Glutamatergic neuron (in vitro differentiated cells): ENCODE results near the gene AQP7. TPM values are rescaled to one million over a fixed set of nuclear protein-coding genes. Genes with fewer than 3 reads are reported as not detected.
"Not testable (repeated sequence)": the region's sequence is repeated elsewhere in the genome, so short reads cannot be mapped to it uniquely, and the experiment has no call there.

ENCODE experiments used
- DNase-seq: peaks from one replicate; pipeline ENCODE4 v3.0.0; 2022
- H3K27ac Mint-ChIP-seq: one replicate; pipeline ENCODE4 v1.8.0; 2020; ENCODE audit warnings: mild to moderate bottlenecking, mixed read lengths, inconsistent platforms; ENCODE audit not compliant: unreplicated experiment
- H3K27me3 Mint-ChIP-seq: one replicate; pipeline ENCODE4 v1.8.0; 2020; ENCODE audit warnings: mild to moderate bottlenecking, moderate library complexity, mixed read lengths, inconsistent platforms; ENCODE audit not compliant: unreplicated experiment
- H3K36me3 Mint-ChIP-seq: one replicate; pipeline ENCODE4 v1.8.0; 2020; ENCODE audit warnings: mild to moderate bottlenecking, mixed read lengths, inconsistent platforms; ENCODE audit not compliant: unreplicated experiment
- H3K4me1 Mint-ChIP-seq: one replicate; pipeline ENCODE4 v1.8.0; 2020; ENCODE audit warnings: mild to moderate bottlenecking, low read depth, mixed read lengths, inconsistent platforms; ENCODE audit not compliant: unreplicated experiment
- H3K4me3 Mint-ChIP-seq: one replicate; pipeline ENCODE4 v1.8.0; 2020; ENCODE audit warnings: mild to moderate bottlenecking, mixed read lengths, inconsistent platforms; ENCODE audit not compliant: unreplicated experiment
- H3K9me3 Mint-ChIP-seq: one replicate; pipeline ENCODE4 v1.8.0; 2020; ENCODE audit warnings: mild to moderate bottlenecking, moderate library complexity, mixed read lengths, inconsistent platforms; ENCODE audit not compliant: unreplicated experiment
- CTCF ChIP-seq: fragments of 200-600 bp; sonication (generic); IDR thresholded peaks from one replicate; pipeline ENCODE4 v1.5.0; 2021; ENCODE audit not compliant: partially characterized antibody, unreplicated experiment
- long read RNA-seq: library from polyadenylated mRNA; unstranded; transcript quantifications from one replicate; pipeline ENCODE4 v2.0.0, GENCODE V29; 2020; ENCODE audit not compliant: unreplicated experiment
- total RNA-seq: library from RNA; stranded (reverse); fragmentation: NEBNext Ultra II Directional; extraction: Animal tissue kit (Norgen Biotek cat#: 25700); gene quantifications from one replicate; pipeline ENCODE4 v1.2.1, GENCODE V29; 2021; ENCODE audit not compliant: unreplicated experiment

The AQP7 gene
- not detected for total RNA-seq
- long read RNA-seq, result 0 reads

- not testable (repeated sequence) for DNase-seq, H3K27me3 Mint-ChIP-seq, H3K9me3 Mint-ChIP-seq, H3K4me3 Mint-ChIP-seq, H3K4me1 Mint-ChIP-seq, H3K36me3 Mint-ChIP-seq, H3K27ac Mint-ChIP-seq
Observed at GRCh38 chr9:33402371-33402770, at the start of gene AQP7. AQP7 (minus strand) TSS chr9:33402568; CDS start chr9:33401262, 1,306 bp downstream.

GRCh38 chr9:33450621-33451146, 48.3 kb upstream of the AQP7 start:
- no peak overlapping the region for H3K4me3 Mint-ChIP-seq
- peaks cover 18% of the 10 kb centered on the region for H3K27me3 Mint-ChIP-seq
- peaks cover 16% of the 10 kb centered on the region for H3K9me3 Mint-ChIP-seq
- peaks cover 21% of the 10 kb centered on the region for H3K4me1 Mint-ChIP-seq
- TF ChIP-seq CTCF, result no peak
- no peak overlapping the region for H3K27ac Mint-ChIP-seq
- DNase-seq, result no peak
- no peaks in the 10 kb centered on the region for H3K36me3 Mint-ChIP-seq

GRCh38 chr9:33449715-33450114, 47.3 kb upstream of the AQP7 start:
- Mint-ChIP-seq H3K4me3 (no peak overlapping the region), H3K9me3 (peaks cover 16% of the 10 kb centered on the region), H3K36me3 (no peaks in the 10 kb centered on the region), H3K27ac (no peak overlapping the region), H3K27me3 (peaks cover 20% of the 10 kb centered on the region), H3K4me1 (peaks cover 21% of the 10 kb centered on the region)
- TF ChIP-seq CTCF, result no peak
- DNase-seq, result no peak

GRCh38 chr9:33447799-33448553, 45.6 kb upstream of the AQP7 start:
- peak overlapping the region; percentile 78 for H3K4me3 Mint-ChIP-seq
- DNase-seq, result no peak
- H3K27ac Mint-ChIP-seq, result peak overlapping the region; percentile 82
- peaks cover 16% of the 10 kb centered on the region for H3K9me3 Mint-ChIP-seq
- no peaks in the 10 kb centered on the region for H3K36me3 Mint-ChIP-seq
- peaks cover 21% of the 10 kb centered on the region for H3K4me1 Mint-ChIP-seq
- H3K27me3 Mint-ChIP-seq, result peaks cover 19% of the 10 kb centered on the region
- no peak for TF ChIP-seq CTCF

GRCh38 chr9:33446946-33447798, 44.8 kb upstream of the AQP7 start, which contains the start of gene AQP3:
AQP3 (minus strand) TSS chr9:33447593; CDS start chr9:33447530, 63 bp downstream.
- Mint-ChIP-seq H3K27ac (peak within 1 kb of the TSS; percentile 82), H3K4me1 (peaks cover 19% of the 10 kb centered on the region), H3K4me3 (peak within 1 kb of the TSS; percentile 78), H3K36me3 (no peaks in the 10 kb centered on the region), H3K9me3 (peaks cover 16% of the 10 kb centered on the region), H3K27me3 (peaks cover 19% of the 10 kb centered on the region)
- no peak for TF ChIP-seq CTCF
- DNase-seq, result peak; percentile 93
